ENCODE results near the gene SLC28A1.

DNA sequence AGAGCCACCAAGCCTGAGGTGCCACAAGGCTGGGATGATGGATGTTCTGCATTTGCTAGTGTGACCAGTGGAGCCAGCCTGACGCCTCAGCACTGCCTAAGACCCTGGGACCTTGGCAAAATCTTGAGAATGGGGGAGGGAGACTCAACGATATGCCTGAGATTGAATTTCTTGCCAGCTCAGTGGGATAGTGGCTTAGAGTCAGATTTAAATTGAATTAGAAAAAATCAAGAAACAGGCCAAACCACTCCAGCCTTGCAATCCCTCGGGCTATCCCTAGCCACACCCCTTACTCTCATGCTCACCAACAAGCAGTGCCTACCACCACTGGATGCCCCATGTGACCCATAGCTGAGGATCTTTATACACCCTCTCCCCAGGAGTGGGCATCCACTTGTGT lies 78.5 kb downstream of the SLC28A1 start:
- TF ChIP-seq, protein P1, sequence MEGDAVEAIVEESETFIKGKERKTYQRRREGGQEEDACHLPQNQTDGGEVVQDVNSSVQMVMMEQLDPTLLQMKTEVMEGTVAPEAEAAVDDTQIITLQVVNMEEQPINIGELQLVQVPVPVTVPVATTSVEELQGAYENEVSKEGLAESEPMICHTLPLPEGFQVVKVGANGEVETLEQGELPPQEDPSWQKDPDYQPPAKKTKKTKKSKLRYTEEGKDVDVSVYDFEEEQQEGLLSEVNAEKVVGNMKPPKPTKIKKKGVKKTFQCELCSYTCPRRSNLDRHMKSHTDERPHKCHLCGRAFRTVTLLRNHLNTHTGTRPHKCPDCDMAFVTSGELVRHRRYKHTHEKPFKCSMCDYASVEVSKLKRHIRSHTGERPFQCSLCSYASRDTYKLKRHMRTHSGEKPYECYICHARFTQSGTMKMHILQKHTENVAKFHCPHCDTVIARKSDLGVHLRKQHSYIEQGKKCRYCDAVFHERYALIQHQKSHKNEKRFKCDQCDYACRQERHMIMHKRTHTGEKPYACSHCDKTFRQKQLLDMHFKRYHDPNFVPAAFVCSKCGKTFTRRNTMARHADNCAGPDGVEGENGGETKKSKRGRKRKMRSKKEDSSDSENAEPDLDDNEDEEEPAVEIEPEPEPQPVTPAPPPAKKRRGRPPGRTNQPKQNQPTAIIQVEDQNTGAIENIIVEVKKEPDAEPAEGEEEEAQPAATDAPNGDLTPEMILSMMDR (IDR thresholded peaks at IDR 0.05): no peak
- TF ChIP-seq POLR2A (IDR thresholded peaks at IDR 0.05): no peak
